22Rv1 (cell line): Measurements from ENCODE around the gene WWC1.

Experiments used
- CTCF ChIP-seq: fragments of 450-650 bp; IDR thresholded peaks from 2 replicates; pipeline ENCODE4 v1.5.1; 2017; ENCODE audit warnings: mild to moderate bottlenecking
- ZFX ChIP-seq: fragments of 450-650 bp; IDR thresholded peaks from 2 replicates; pipeline ENCODE4 v1.6.1; 2017; ENCODE audit warnings: antibody characterized with exemption, borderline replicate concordance

GRCh38 chr5:168327451-168327850 lies 36.0 kb downstream of the WWC1 start:
- TF ChIP-seq CTCF (no peak), ZFX (no peak)
